ENCODE data around the gene ERC2.

DNA sequence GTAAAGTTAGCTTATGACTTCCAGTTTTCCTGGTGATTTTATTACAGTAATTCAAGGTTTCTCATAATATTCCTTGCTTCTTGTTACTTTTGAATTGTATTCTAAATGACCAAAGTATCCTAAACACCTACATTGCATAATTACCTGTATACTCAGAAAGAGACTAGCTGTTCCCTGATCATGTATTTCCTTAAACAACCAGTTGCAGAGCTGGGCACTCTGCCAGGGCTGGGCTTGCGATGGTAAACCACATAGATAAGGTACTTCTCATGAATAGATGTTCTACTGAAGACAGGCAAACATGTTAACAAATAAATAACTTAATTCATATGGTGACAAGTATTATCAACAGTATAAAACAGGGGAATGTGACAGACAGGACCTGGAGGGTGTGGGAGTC, 838.8 kb downstream of the ERC2 start:
- no peak for TF ChIP-seq REST (IDR thresholded peaks at IDR 0.05; ENCODE audit: low read depth)
- no peak for TF ChIP-seq EP300 (IDR thresholded peaks at IDR 0.05; ENCODE audit: borderline replicate concordance)

Data from Ishikawa (cell line).